ENCODE measurements around the gene ABHD17C.

GRCh38 chr15:80701676-80702311, 6.7 kb downstream of the ABHD17C start:
- TF ChIP-seq USF2 (IDR thresholded peaks at IDR 0.05; ENCODE audit: low read length) = no peak
- TF ChIP-seq, protein P1, sequence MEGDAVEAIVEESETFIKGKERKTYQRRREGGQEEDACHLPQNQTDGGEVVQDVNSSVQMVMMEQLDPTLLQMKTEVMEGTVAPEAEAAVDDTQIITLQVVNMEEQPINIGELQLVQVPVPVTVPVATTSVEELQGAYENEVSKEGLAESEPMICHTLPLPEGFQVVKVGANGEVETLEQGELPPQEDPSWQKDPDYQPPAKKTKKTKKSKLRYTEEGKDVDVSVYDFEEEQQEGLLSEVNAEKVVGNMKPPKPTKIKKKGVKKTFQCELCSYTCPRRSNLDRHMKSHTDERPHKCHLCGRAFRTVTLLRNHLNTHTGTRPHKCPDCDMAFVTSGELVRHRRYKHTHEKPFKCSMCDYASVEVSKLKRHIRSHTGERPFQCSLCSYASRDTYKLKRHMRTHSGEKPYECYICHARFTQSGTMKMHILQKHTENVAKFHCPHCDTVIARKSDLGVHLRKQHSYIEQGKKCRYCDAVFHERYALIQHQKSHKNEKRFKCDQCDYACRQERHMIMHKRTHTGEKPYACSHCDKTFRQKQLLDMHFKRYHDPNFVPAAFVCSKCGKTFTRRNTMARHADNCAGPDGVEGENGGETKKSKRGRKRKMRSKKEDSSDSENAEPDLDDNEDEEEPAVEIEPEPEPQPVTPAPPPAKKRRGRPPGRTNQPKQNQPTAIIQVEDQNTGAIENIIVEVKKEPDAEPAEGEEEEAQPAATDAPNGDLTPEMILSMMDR (IDR thresholded peaks at IDR 0.05; ENCODE audit: control extremely low read depth in 1 of 3, insufficient read depth in 1 of 3, low read depth in 1 of 3, low read length in 3 of 3) = no peak
- no peak for TF ChIP-seq MAX (IDR thresholded peaks at IDR 0.05)

Data from H1 (cell line).